Activated CD4-positive, alpha-beta memory T cell treated with anti-CD3 and anti-CD28 coated beads, Interleukin-2, amount 10 ng/mL, durations not matched to agents 7 days and 5 days (primary cell): ENCODE data around the gene FKBP11. TPM values are rescaled to one million over a fixed set of nuclear protein-coding genes. Genes with fewer than 3 reads are reported as not detected.

Experiments used
- CTCF ChIA-PET: fragments of 350-600 bp; sonication (Branson Sonifier 250); formaldehyde crosslinking; loops from one replicate; lab custom pipeline; 2021; ENCODE audit warnings: antibody characterized with exemption, inconsistent platforms; lab: Charles Lee
- POLR2A ChIA-PET: fragments of 350-600 bp; sonication (Branson Sonifier 250); formaldehyde crosslinking; loops from one replicate; lab custom pipeline; 2021; ENCODE audit warnings: antibody characterized with exemption; lab: Charles Lee
- DNase-seq: peaks from one replicate; pipeline ENCODE4 v3.0.0-alpha.2; 2020
- H3K27ac Mint-ChIP-seq: one replicate; pipeline ENCODE4 v1.8.0; 2021; ENCODE audit warnings: mild to moderate bottlenecking, mixed read lengths
- H3K27me3 Mint-ChIP-seq: one replicate; pipeline ENCODE4 v1.8.0; 2021; ENCODE audit warnings: mixed read lengths
- H3K36me3 Mint-ChIP-seq: one replicate; pipeline ENCODE4 v1.8.0; 2021; ENCODE audit warnings: low read depth, mixed read lengths
- H3K4me1 Mint-ChIP-seq: one replicate; pipeline ENCODE4 v1.8.0; 2021; ENCODE audit warnings: mixed read lengths
- H3K4me3 Mint-ChIP-seq: one replicate; pipeline ENCODE4 v1.8.0; 2021; ENCODE audit warnings: mild to moderate bottlenecking, mixed read lengths
- H3K9me3 Mint-ChIP-seq: one replicate; pipeline ENCODE4 v1.8.0; 2021; ENCODE audit warnings: mixed read lengths
- total RNA-seq, 2 experiments: library from RNA; stranded (reverse); gene quantifications; one replicate each; pipeline ENCODE4 v1.2.3, GENCODE V29; 2021

Gene FKBP11
- total RNA-seq, 2 experiments from 2014 or later = 73.4 to 78.7 TPM

GRCh38 chr12:48901278-48901677 is 24.0 kb downstream of the FKBP11 start:
- CTCF ChIA-PET = interaction anchor here (0.6 to 6.2 kb wide), 12 partner anchors 11 to 130 kb away, joined by 3 to 61 read pairs (median 4); partner anchors contain the start of genes DDX23 and FKBP11
- peaks cover 15% of the 10 kb centered on the region for H3K27me3 Mint-ChIP-seq
- H3K4me1 Mint-ChIP-seq = peaks cover 21% of the 10 kb centered on the region
- POLR2A ChIA-PET = interaction anchor here (0.7 to 2.3 kb wide), 2 partner anchors 49 to 86 kb away, joined by 3 to 10 read pairs; partner anchors contain the start of gene DDX23
- no peak overlapping the region for H3K27ac Mint-ChIP-seq
- H3K9me3 Mint-ChIP-seq = no peaks in the 10 kb centered on the region
- H3K36me3 Mint-ChIP-seq = no peaks in the 10 kb centered on the region
- DNase-seq = no peak
- no peak overlapping the region for H3K4me3 Mint-ChIP-seq

- Mint-ChIP-seq H3K9me3 (no peaks in the 10 kb centered on the region), H3K27ac (no peak overlapping the region), H3K4me1 (peaks cover 20% of the 10 kb centered on the region), H3K36me3 (no peaks in the 10 kb centered on the region), H3K4me3 (no peak overlapping the region), H3K27me3 (peaks cover 14% of the 10 kb centered on the region)
- ChIA-PET POLR2A (no interaction called here), CTCF (interaction anchor here (1.3 to 6.2 kb wide), 4 partner anchors 9 to 48 kb away, joined by 3 to 53 read pairs (median 24); partner anchors contain the start of gene DDX23)
- no peak for DNase-seq
Observed at GRCh38 chr12:48899651-48900050, 25.6 kb downstream of the FKBP11 start.

GRCh38 chr12:48894271-48894670 is 31.0 kb downstream of the FKBP11 start:
- CTCF ChIA-PET = interaction anchor here (1.0 to 1.5 kb wide), 3 partner anchors 9 to 93 kb away, joined by 3 to 6 read pairs (median 5); no protein-coding TSS in a partner anchor
- no peak for DNase-seq
- Mint-ChIP-seq H3K4me1 (peaks cover 8% of the 10 kb centered on the region), H3K36me3 (no peaks in the 10 kb centered on the region), H3K9me3 (no peaks in the 10 kb centered on the region), H3K27ac (no peak overlapping the region), H3K27me3 (peaks cover 29% of the 10 kb centered on the region), H3K4me3 (no peak overlapping the region)
- POLR2A ChIA-PET = interaction anchor here (0.6 to 1.4 kb wide), 3 partner anchors 11 to 265 kb away, joined by 3 to 4 read pairs (median 4); no protein-coding TSS in a partner anchor

- POLR2A ChIA-PET = interaction anchor here (1.2 to 2.9 kb wide), 5 partner anchors 25 to 47 kb away, joined by 3 to 31 read pairs (median 6); partner anchors contain the start of genes DDX23, FKBP11 and RND1
Observed at GRCh38 chr12:48890657-48891418, 34.5 kb downstream of the FKBP11 start.

GRCh38 chr12:48889679-48890078 is 35.6 kb downstream of the FKBP11 start:
- H3K4me3 Mint-ChIP-seq = no peak overlapping the region
- POLR2A ChIA-PET = interaction anchor here (0.6 to 2.9 kb wide), 4 partner anchors 24 to 153 kb away, joined by 3 to 31 read pairs (median 6); partner anchors contain the start of genes DDX23 and RND1
- H3K27ac Mint-ChIP-seq = no peak overlapping the region
- H3K36me3 Mint-ChIP-seq = no peaks in the 10 kb centered on the region
- H3K4me1 Mint-ChIP-seq = peaks cover 8% of the 10 kb centered on the region
- CTCF ChIA-PET = interaction anchor here (0.8 to 5.5 kb wide), 25 partner anchors 8 to 113 kb away, joined by 3 to 125 read pairs (median 6); partner anchors contain the start of genes ARF3, DDX23, FKBP11 and RND1
- no peak for DNase-seq
- no peaks in the 10 kb centered on the region for H3K9me3 Mint-ChIP-seq
- peaks cover 16% of the 10 kb centered on the region for H3K27me3 Mint-ChIP-seq

More at GRCh38 chr12:48890657-48891418, 34.5 kb downstream of the FKBP11 start:
- Mint-ChIP-seq H3K36me3 (no peaks in the 10 kb centered on the region), H3K4me3 (no peak overlapping the region), H3K27me3 (peaks cover 16% of the 10 kb centered on the region), H3K9me3 (no peaks in the 10 kb centered on the region), H3K27ac (no peak overlapping the region), H3K4me1 (peaks cover 8% of the 10 kb centered on the region)
- CTCF ChIA-PET = interaction anchor here (0.6 to 5.5 kb wide), 30 partner anchors 9 to 111 kb away, joined by 3 to 125 read pairs (median 6); partner anchors contain the start of genes ARF3, DDX23, FKBP11 and RND1
- DNase-seq = peak; percentile 80

GRCh38 chr12:48883305-48884161 is 41.8 kb downstream of the FKBP11 start:
- no peak for DNase-seq
- CTCF ChIA-PET = interaction anchor here (1.4 to 2.5 kb wide), 3 partner anchors 7 to 30 kb away, joined by 3 to 11 read pairs (median 3); no protein-coding TSS in a partner anchor
- Mint-ChIP-seq H3K27ac (no peak overlapping the region), H3K9me3 (no peaks in the 10 kb centered on the region), H3K36me3 (no peaks in the 10 kb centered on the region), H3K4me1 (peaks cover 6% of the 10 kb centered on the region), H3K27me3 (peaks cover 36% of the 10 kb centered on the region), H3K4me3 (no peak overlapping the region)
- POLR2A ChIA-PET = interaction anchor here (1.3 to 1.7 kb wide), 2 partner anchors 10 to 31 kb away, joined by 4 read pairs; partner anchors contain the start of gene DDX23

- no peak overlapping the region for H3K4me3 Mint-ChIP-seq
- H3K9me3 Mint-ChIP-seq = no peaks in the 10 kb centered on the region
- ChIA-PET POLR2A (interaction anchor here (1.3 to 1.7 kb wide), 2 partner anchors 11 to 30 kb away, joined by 4 read pairs; partner anchors contain the start of gene DDX23), CTCF (interaction anchor here (1.3 to 2.5 kb wide), 3 partner anchors 7 to 86 kb away, joined by 3 to 11 read pairs (median 3); no protein-coding TSS in a partner anchor)
- H3K27me3 Mint-ChIP-seq = peaks cover 36% of the 10 kb centered on the region
- no peak for DNase-seq
- no peaks in the 10 kb centered on the region for H3K36me3 Mint-ChIP-seq
- no peak overlapping the region for H3K27ac Mint-ChIP-seq
- H3K4me1 Mint-ChIP-seq = peaks cover 6% of the 10 kb centered on the region
Observed at GRCh38 chr12:48882972-48883304, 42.4 kb downstream of the FKBP11 start.

- Mint-ChIP-seq H3K36me3 (no peaks in the 10 kb centered on the region), H3K4me1 (peaks cover 6% of the 10 kb centered on the region), H3K4me3 (no peak overlapping the region), H3K27ac (no peak overlapping the region), H3K27me3 (peaks cover 36% of the 10 kb centered on the region), H3K9me3 (no peaks in the 10 kb centered on the region)
- DNase-seq = no peak
- ChIA-PET POLR2A (interaction anchor here (1.7 kb wide), 1 partner anchor 12 kb away, joined by 4 read pairs; no protein-coding TSS in a partner anchor), CTCF (interaction anchor here (0.5 to 2.5 kb wide), 4 partner anchors 8 to 85 kb away, joined by 3 to 11 read pairs (median 4); no protein-coding TSS in a partner anchor)
Observed at GRCh38 chr12:48882315-48882687, 43.0 kb downstream of the FKBP11 start.

GRCh38 chr12:48881686-48882314 is 43.5 kb downstream of the FKBP11 start:
- H3K9me3 Mint-ChIP-seq = no peaks in the 10 kb centered on the region
- no peak overlapping the region for H3K27ac Mint-ChIP-seq
- H3K27me3 Mint-ChIP-seq = peaks cover 36% of the 10 kb centered on the region
- POLR2A ChIA-PET = no interaction called here
- peaks cover 6% of the 10 kb centered on the region for H3K4me1 Mint-ChIP-seq
- H3K36me3 Mint-ChIP-seq = no peaks in the 10 kb centered on the region
- CTCF ChIA-PET = interaction anchor here (0.5 to 2.5 kb wide), 5 partner anchors 8 to 85 kb away, joined by 3 to 11 read pairs (median 4); no protein-coding TSS in a partner anchor
- no peak for DNase-seq
- H3K4me3 Mint-ChIP-seq = no peak overlapping the region

- H3K36me3 Mint-ChIP-seq = no peaks in the 10 kb centered on the region
- H3K4me3 Mint-ChIP-seq = no peak overlapping the region
- DNase-seq = no peak
- H3K9me3 Mint-ChIP-seq = no peaks in the 10 kb centered on the region
- H3K27ac Mint-ChIP-seq = no peak overlapping the region
- ChIA-PET POLR2A (interaction anchor here (1.6 kb wide), 1 partner anchor 15 kb away, joined by 8 read pairs; the partner anchor contains the start of gene RND1), CTCF (interaction anchor here (0.5 to 2.5 kb wide), 5 partner anchors 10 to 45 kb away, joined by 3 to 13 read pairs (median 6); no protein-coding TSS in a partner anchor)
- H3K27me3 Mint-ChIP-seq = peaks cover 36% of the 10 kb centered on the region
- peaks cover 6% of the 10 kb centered on the region for H3K4me1 Mint-ChIP-seq
Observed at GRCh38 chr12:48880647-48881046, 44.6 kb downstream of the FKBP11 start.

GRCh38 chr12:48878548-48878947 is 46.7 kb downstream of the FKBP11 start:
- Mint-ChIP-seq H3K27ac (no peak overlapping the region), H3K27me3 (peaks cover 32% of the 10 kb centered on the region), H3K4me3 (no peak overlapping the region), H3K9me3 (no peaks in the 10 kb centered on the region), H3K4me1 (peaks cover 6% of the 10 kb centered on the region), H3K36me3 (no peaks in the 10 kb centered on the region)
- ChIA-PET CTCF (interaction anchor here (0.6 to 2.5 kb wide), 3 partner anchors 12 to 25 kb away, joined by 3 to 13 read pairs (median 3); no protein-coding TSS in a partner anchor), POLR2A (no interaction called here)
- no peak for DNase-seq
